Stimulated activated CD4-positive, alpha-beta T cell treated with anti-CD3 and anti-CD28 coated beads, Interleukin-4, amount 100 ng/mL, for 24 hours (primary cell): ENCODE measurements around the gene TCTN1.
"Not testable (repeated sequence)": the region's sequence is repeated elsewhere in the genome, so short reads cannot be mapped to it uniquely, and the experiment has no call there.

Experiments
- DNase-seq: peaks from one replicate; pipeline ENCODE4 v3.0.0-alpha.2; 2020

The TCTN1 gene

GRCh38 chr12:110639336-110640141 is 25.6 kb downstream of the TCTN1 start:
- no peak for DNase-seq

- DNase-seq, result no peak
These were observed 26.5 kb downstream of the TCTN1 start for GRCh38 chr12:110640275-110641025.

GRCh38 chr12:110641521-110641920 is 27.6 kb downstream of the TCTN1 start:
- no peak for DNase-seq

GRCh38 chr12:110647631-110648040 is 33.7 kb downstream of the TCTN1 start:
- no peak for DNase-seq

- DNase-seq, result no peak
These were observed 35.5 kb downstream of the TCTN1 start for GRCh38 chr12:110649341-110649847.

GRCh38 chr12:110654238-110654637 is 40.3 kb downstream of the TCTN1 start:
- not testable (repeated sequence) for DNase-seq

- DNase-seq, result no peak
These were observed 42.2 kb downstream of the TCTN1 start for GRCh38 chr12:110656071-110656655.

GRCh38 chr12:110657747-110658146 is 43.8 kb downstream of the TCTN1 start:
- no peak for DNase-seq

- DNase-seq, result no peak
These were observed 44.3 kb downstream of the TCTN1 start for GRCh38 chr12:110658242-110658641.

GRCh38 chr12:110658878-110659277 is 44.9 kb downstream of the TCTN1 start:
- no peak for DNase-seq

- DNase-seq, result peak; percentile 43
These were observed 47.5 kb downstream of the TCTN1 start for GRCh38 chr12:110661337-110661972.

- DNase-seq, result no peak
These were observed 53.0 kb downstream of the TCTN1 start for GRCh38 chr12:110666892-110667291.

GRCh38 chr12:110667671-110668070 is 53.7 kb downstream of the TCTN1 start:
- no peak for DNase-seq

- DNase-seq, result no peak
These were observed 54.7 kb downstream of the TCTN1 start for GRCh38 chr12:110668480-110669192.

- no peak for DNase-seq
These were observed 55.2 kb downstream of the TCTN1 start for GRCh38 chr12:110669193-110669502.

GRCh38 chr12:110670161-110670701 is 56.3 kb downstream of the TCTN1 start:
- DNase-seq, result peak; percentile 64

GRCh38 chr12:110676171-110676570 is 62.2 kb downstream of the TCTN1 start:
- no peak for DNase-seq

- DNase-seq, result no peak
These were observed 63.4 kb downstream of the TCTN1 start for GRCh38 chr12:110677206-110677911.

- no peak for DNase-seq
These were observed 64.1 kb downstream of the TCTN1 start for GRCh38 chr12:110677982-110678381.

- no peak for DNase-seq
These were observed 65.3 kb downstream of the TCTN1 start for GRCh38 chr12:110679201-110679600.

- DNase-seq, result no peak
These were observed 66.1 kb downstream of the TCTN1 start for GRCh38 chr12:110680032-110680431.

GRCh38 chr12:110683888-110684287 is 70.0 kb downstream of the TCTN1 start:
- no peak for DNase-seq
